ACC112 (cell line): ENCODE results near the gene ANKRD53.
"Not testable (repeated sequence)": the region's sequence is repeated elsewhere in the genome, so short reads cannot be mapped to it uniquely, and the experiment has no call there.

Experiments used
- H2AFZ ChIP-seq: fragments of 200-600 bp; sonication (generic); one replicate; pipeline ENCODE4 v1.6.0; 2017; ENCODE audit warnings: antibody characterized with exemption, low read length; ENCODE audit not compliant: unreplicated experiment
- H3K27ac ChIP-seq: fragments of 200-600 bp; sonication (generic); 2 replicates; pipeline ENCODE4 v1.5.1; 2014; ENCODE audit warnings: low read depth, mild to moderate bottlenecking, antibody characterized with exemption, low read length, moderate library complexity
- H3K27me3 ChIP-seq: fragments of 200-600 bp; sonication (generic); 2 replicates; pipeline ENCODE4 v1.6.1; 2014; ENCODE audit warnings: mild to moderate bottlenecking, antibody characterized with exemption, low read length, moderate library complexity, mixed read lengths; ENCODE audit not compliant: insufficient read depth
- H3K36me3 ChIP-seq: fragments of 200-600 bp; sonication (generic); 2 replicates; pipeline ENCODE4 v1.6.1; 2016; ENCODE audit warnings: mild to moderate bottlenecking, antibody characterized with exemption, low read length, moderate library complexity, mixed read lengths; ENCODE audit not compliant: insufficient read depth
- H3K4me1 ChIP-seq: fragments of 200-600 bp; sonication (generic); one replicate; pipeline ENCODE4 v1.6.1; 2016; ENCODE audit warnings: low read length, mixed read lengths; ENCODE audit not compliant: insufficient read depth, unreplicated experiment, control insufficient read depth
- H3K4me3 ChIP-seq: fragments of 200-600 bp; sonication (generic); 2 replicates; pipeline ENCODE4 v1.5.1; 2014; ENCODE audit warnings: mild to moderate bottlenecking, low read depth, low read length
- H3K79me2 ChIP-seq: fragments of 200-600 bp; sonication (generic); one replicate; pipeline ENCODE4 v1.6.0; 2016; ENCODE audit warnings: low read length; ENCODE audit not compliant: control insufficient read depth, unreplicated experiment, insufficient read depth

Gene ANKRD53

DNA sequence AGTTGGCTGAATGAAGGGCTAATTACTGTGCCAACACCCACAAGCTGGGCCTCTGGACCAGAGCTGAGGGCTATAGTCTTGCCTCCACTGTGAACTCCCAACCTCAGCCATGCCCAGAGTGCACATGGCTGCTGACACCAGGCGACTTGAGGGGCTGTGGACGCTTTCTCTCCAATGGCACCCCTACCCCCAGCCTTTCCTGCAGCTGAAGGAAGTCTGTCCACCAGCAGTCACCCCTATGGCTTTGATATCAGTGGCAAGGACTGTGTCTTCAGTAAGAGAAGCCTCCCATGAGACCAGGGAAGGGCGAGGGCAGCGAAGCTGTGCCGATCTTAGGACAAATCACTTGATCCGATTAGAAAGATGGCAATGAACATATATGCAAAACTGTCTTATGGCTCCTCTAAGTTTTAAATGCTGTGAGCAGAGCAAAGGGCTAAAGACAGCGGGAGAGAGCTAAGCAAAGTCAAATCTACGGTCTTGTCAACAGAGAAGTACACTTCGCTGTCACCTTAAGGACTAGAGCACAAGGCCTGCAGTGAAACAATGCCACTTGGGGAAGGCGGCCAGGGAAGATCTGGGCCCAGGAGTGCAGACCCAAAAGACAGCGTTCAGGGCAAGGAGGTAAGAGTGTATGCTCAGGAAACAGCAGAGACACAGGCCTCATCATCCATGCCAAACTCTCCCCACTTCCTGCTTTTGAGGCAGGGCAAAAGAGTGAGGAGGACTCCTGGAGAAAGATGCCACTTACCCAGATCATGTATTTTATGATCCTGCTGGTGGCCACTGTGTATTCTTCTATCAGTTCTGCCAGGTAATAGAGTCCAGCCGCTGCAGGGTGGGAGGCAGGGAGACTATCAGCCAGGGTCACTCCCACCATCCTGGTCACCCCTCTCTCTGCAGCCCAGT, 14.8 kb downstream of the ANKRD53 start:
- Histone ChIP-seq H2AFZ (no peak overlapping the region), H3K27ac (no peak overlapping the region), H3K27me3 (no peaks in the 10 kb centered on the region), H3K4me1 (peaks cover 9% of the 10 kb centered on the region), H3K79me2 (peaks cover 22% of the 10 kb centered on the region), H3K36me3 (no peaks in the 10 kb centered on the region; the same call in 1 of the 2 replicates), H3K4me3 (peak overlapping the region; percentile 92)

GRCh38 chr2:70994009-70994698, 15.7 kb downstream of the ANKRD53 start:
- H3K4me1 ChIP-seq = peaks cover 9% of the 10 kb centered on the region
- H3K27me3 ChIP-seq = no peaks in the 10 kb centered on the region
- H3K36me3 ChIP-seq = no peaks in the 10 kb centered on the region
- H3K27ac ChIP-seq = no peak overlapping the region
- peak overlapping the region; percentile 92 for H3K4me3 ChIP-seq
- H3K79me2 ChIP-seq = peaks cover 22% of the 10 kb centered on the region
- H2AFZ ChIP-seq = peak overlapping the region; percentile 96

DNA sequence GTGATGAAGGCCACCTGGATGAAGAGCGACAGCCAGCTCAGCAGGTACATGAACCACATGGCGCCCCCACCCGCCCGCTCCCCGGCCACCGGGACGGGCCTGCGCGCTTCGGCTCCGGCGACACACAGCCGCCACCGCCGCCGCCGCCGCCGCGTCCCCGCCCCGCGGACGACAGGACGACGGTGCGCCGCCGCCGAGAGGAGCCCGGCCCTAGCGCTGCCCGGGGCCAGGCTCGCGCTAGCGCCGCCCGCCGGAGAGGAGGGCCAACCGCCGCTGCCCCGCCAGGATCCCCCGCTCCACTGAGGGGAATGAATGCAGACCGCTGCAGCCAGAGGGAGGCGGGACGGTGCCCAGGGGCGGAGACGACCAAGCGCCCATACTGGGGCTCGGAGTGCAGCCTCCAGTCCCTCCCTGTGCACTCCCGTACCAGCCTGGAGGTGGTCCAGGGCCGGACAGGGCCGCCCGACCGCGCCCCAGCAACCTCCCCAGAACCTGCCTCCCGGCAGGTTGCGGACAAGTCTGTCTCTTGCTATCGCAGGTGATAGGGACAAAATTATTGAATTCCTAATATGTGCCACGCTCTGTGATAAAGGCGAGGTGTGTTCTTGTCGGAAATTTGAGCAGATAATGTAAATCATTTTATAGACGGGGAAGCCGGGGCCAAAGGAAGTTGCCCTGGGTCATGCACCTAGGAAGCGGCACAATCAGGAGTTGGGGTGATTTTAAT, 16.4 kb downstream of the ANKRD53 start, which contains the start of gene TEX261:
TEX261 (minus strand) TSS at position 175 of the 727 bp plus-strand sequence; CDS start at position 59, 116 bp downstream.
- Histone ChIP-seq H3K79me2 (peaks cover 22% of the 10 kb centered on the region), H3K27ac (no peak within 1 kb of the TSS), H3K27me3 (no peaks in the 10 kb centered on the region), H3K4me1 (peaks cover 9% of the 10 kb centered on the region), H3K4me3 (peak within 1 kb of the TSS; percentile 92), H2AFZ (peak within 1 kb of the TSS; percentile 96), H3K36me3 (no peaks in the 10 kb centered on the region)

DNA sequence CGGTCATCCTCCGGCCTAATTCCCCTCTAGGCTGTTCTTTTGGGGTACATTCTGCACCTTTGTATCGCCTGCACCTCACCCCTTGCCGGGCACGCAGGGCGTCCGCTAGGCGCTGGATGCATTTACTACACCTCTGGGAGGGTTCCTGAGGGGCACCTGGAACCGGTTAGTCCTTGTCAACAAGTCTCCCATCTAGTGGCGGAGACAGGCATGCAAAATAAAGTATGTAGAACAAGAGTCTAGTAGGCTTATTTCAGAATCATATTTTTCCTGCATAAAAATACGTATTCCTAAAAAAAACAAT, 16.9 kb downstream of the ANKRD53 start:
- H3K27me3 ChIP-seq = no peaks in the 10 kb centered on the region
- no peak overlapping the region for H3K27ac ChIP-seq
- peak overlapping the region; percentile 66 for H2AFZ ChIP-seq
- no peaks in the 10 kb centered on the region for H3K36me3 ChIP-seq
- H3K4me3 ChIP-seq = peak overlapping the region; percentile 92
- H3K4me1 ChIP-seq = peaks cover 9% of the 10 kb centered on the region
- peaks cover 22% of the 10 kb centered on the region for H3K79me2 ChIP-seq

- H3K27me3 ChIP-seq, H3K36me3 ChIP-seq, H3K4me1 ChIP-seq, H3K79me2 ChIP-seq, H3K4me3 ChIP-seq, H2AFZ ChIP-seq, H3K27ac ChIP-seq: not testable (repeated sequence)
Measured at GRCh38 chr2:70998885-70999284, 20.5 kb downstream of the ANKRD53 start.

DNA sequence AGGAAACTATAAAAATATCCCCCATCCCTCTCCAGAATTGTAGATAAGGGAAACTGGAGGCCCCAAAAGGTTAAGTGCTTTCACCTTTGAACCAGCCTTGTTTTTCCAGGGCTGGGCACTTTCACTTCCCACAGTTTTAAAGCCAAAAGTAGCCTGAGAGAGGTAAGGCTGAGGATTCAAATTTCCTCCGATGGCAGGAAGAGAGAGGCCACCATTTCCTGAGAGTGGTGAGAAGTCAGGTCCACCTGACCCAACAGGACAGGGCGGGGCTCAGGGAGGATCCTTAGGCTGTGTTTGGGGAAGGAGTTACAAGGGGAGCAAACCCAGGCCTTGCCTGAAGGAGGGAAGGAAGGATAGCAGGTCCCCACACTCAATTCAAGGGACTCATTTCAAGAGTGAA, 20.9 kb downstream of the ANKRD53 start:
- Histone ChIP-seq H3K79me2 (peaks cover 4% of the 10 kb centered on the region), H3K4me3 (no peak overlapping the region), H3K36me3 (no peaks in the 10 kb centered on the region), H3K27ac (no peak overlapping the region), H3K27me3 (no peaks in the 10 kb centered on the region), H3K4me1 (peaks cover 4% of the 10 kb centered on the region), H2AFZ (no peak overlapping the region)

DNA sequence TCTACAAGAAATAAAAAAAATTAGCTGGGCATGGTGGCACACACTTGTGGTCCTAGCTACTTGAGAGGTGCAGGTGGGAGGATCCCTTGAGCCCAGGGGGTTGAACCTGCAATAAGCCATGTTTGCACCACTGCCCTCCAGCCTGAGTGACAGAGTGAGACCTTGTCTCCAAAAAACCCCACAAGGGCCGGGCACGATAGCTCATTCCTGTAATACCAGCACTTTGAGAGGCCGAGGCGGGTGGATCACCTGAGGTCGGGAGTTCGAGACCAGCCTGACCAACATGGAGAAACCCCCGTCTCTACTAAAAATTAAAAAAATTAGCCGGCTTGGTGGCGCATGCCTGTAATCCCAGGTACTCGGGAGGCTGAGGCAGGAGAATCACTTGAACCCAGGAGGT, 21.5 kb downstream of the ANKRD53 start:
- H3K4me1 ChIP-seq, H3K4me3 ChIP-seq, H2AFZ ChIP-seq, H3K27ac ChIP-seq, H3K36me3 ChIP-seq, H3K27me3 ChIP-seq, H3K79me2 ChIP-seq: not testable (repeated sequence)

GRCh38 chr2:71000780-71001591, 22.6 kb downstream of the ANKRD53 start:
- H3K27me3 ChIP-seq = no peaks in the 10 kb centered on the region
- no peaks in the 10 kb centered on the region for H3K79me2 ChIP-seq
- no peaks in the 10 kb centered on the region for H3K36me3 ChIP-seq
- H2AFZ ChIP-seq = peak overlapping the region; percentile 93
- peak overlapping the region; percentile 67 for H3K4me3 ChIP-seq
- no peak overlapping the region for H3K27ac ChIP-seq
- H3K4me1 ChIP-seq = peaks cover 4% of the 10 kb centered on the region

DNA sequence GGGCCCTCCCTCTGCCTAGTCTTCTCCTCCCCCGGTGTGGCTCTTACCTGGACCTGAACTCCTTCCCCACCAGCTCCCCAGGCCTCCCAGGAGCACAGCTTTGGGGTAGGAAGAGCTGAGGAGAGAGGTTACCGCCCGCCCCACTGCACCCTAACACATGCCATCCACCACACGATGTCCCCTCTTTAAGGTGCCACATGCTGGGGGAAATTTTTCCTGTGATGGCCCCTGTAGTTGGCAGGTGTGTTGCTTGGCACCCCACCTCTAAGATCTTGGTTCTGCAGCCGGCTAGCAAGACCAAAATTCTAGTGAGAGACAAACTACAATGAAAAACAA, 23.1 kb downstream of the ANKRD53 start:
- peaks cover 4% of the 10 kb centered on the region for H3K4me1 ChIP-seq
- H3K27ac ChIP-seq = no peak overlapping the region
- no peak overlapping the region for H3K4me3 ChIP-seq
- H3K79me2 ChIP-seq = no peaks in the 10 kb centered on the region
- H3K36me3 ChIP-seq = no peaks in the 10 kb centered on the region
- H3K27me3 ChIP-seq = no peaks in the 10 kb centered on the region
- H2AFZ ChIP-seq = no peak overlapping the region

DNA sequence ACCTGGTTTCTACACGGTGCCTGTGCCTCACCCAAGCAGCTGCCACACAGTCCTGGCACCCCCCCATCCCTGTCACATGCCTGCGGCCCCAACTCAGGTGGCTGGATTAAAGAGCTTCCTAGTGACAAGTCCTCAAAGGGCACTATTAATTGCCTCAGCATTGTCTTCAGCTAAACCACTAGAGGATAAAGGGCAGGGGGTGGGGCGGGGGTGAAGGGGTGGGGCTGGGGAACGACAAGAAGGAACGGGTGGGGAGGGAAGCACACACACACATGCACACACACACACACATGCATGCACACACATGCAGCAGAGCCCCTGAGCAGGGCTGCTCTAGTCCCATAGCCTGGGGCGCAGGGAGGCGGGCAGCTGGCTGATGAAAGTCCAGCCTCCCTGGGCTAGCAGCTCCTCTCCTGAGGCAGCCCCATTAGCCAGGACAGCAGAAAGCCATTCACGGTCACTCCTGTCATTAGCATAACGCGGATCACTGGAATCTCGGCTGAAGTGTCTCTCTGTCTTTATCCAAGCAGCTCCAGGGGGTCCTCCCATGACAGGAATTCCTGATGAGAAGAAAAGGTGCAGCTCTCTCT, 23.6 kb downstream of the ANKRD53 start:
- no peaks in the 10 kb centered on the region for H3K36me3 ChIP-seq
- H3K27ac ChIP-seq = no peak overlapping the region
- H3K79me2 ChIP-seq = no peaks in the 10 kb centered on the region
- H3K4me3 ChIP-seq = no peak overlapping the region
- H3K4me1 ChIP-seq = peaks cover 4% of the 10 kb centered on the region
- peak overlapping the region; percentile 14 for H2AFZ ChIP-seq
- no peaks in the 10 kb centered on the region for H3K27me3 ChIP-seq
